ENCODE data around the gene CCL15. TPM values are rescaled to one million over a fixed set of nuclear protein-coding genes. Genes with fewer than 3 reads are reported as not detected.

CCL15 gene
- total and polyA plus RNA-seq, 2 of the 13 experiments (the other 11 are each of a cell fraction or from before 2014, with no cell fraction given) = 29.2 to 45.9 TPM

- TF ChIP-seq ZFP91 (CRISPR knock-in tag; IDR thresholded peaks at IDR 0.05; ENCODE audit: borderline replicate concordance) (no peak), RARG (CRISPR knock-in tag; IDR thresholded peaks at IDR 0.05; ENCODE audit: low read depth) (0 out of 2 replicates have a peak, but pooled peaks have one; percentile 6), ZBTB38 (CRISPR knock-in tag; IDR thresholded peaks at IDR 0.05) (no peak), ZNF232 (CRISPR knock-in tag; IDR thresholded peaks at IDR 0.05; ENCODE audit: borderline replicate concordance) (no peak), RFX1 (IDR thresholded peaks at IDR 0.05) (no peak)
- TF ChIP-seq, protein P1, sequence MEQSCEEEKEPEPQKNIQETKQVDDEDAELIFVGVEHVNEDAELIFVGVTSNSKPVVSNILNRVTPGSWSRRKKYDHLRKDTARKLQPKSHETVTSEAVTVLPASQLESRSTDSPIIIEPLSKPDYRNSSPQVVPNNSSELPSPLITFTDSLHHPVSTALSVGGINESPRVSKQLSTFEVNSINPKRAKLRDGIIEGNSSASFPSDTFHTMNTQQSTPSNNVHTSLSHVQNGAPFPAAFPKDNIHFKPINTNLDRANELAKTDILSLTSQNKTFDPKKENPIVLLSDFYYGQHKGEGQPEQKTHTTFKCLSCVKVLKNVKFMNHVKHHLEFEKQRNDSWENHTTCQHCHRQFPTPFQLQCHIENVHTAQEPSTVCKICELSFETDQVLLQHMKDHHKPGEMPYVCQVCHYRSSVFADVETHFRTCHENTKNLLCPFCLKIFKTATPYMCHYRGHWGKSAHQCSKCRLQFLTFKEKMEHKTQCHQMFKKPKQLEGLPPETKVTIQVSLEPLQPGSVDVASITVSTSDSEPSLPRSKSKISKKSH (CRISPR knock-in tag; IDR thresholded peaks at IDR 0.05; ENCODE audit: borderline replicate concordance) = no peak
These were observed at the start of gene CCL15 (continued) for GRCh38 chr17:36001110-36001771.

DNA sequence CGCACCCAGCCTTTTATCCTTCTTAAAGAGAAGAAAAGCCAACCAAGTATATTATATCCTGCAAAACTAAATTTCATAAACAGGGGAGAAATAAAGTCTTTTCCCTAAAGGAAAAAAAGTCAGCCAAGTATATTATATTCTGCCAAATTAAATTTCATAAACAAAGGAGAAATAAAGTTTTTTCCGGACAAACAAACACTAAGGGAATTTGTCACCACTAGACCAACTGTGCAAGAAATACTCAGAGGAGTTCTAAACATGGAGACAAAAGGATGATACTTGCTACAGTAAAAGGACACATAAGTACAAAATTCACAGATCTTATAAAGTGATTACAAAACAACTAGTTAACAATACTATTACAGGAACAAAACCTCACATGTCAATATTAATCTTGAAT, 48.3 kb upstream of the CCL15 start:
- no peak for TF ChIP-seq E2F5 (CRISPR knock-in tag; conservative IDR thresholded peaks at IDR 0.05)
- TF ChIP-seq ZNF337 (CRISPR knock-in tag; IDR thresholded peaks at IDR 0.05; ENCODE audit: borderline replicate concordance, low read depth) = peak; percentile 46; the same call in 1 of the 2 replicates
- TF ChIP-seq HHEX (CRISPR knock-in tag; IDR thresholded peaks at IDR 0.05) = no peak
- no peak for TF ChIP-seq KLF11 (CRISPR knock-in tag; IDR thresholded peaks at IDR 0.05)
- TF ChIP-seq ZNF235 (CRISPR knock-in tag; IDR thresholded peaks at IDR 0.05; ENCODE audit: borderline replicate concordance) = no peak
- Histone ChIP-seq H3K9ac (ENCODE audit: insufficient read depth, low read depth, low read length) (no peak overlapping the region), H3K27ac (ENCODE audit: extremely low read length, insufficient read depth, low read length) (no peak overlapping the region), H3K4me2 (ENCODE audit: low read depth, low read length) (no peak overlapping the region), H3K9me3 (ENCODE audit: low read length) (peaks cover 15% of the 10 kb centered on the region), H3K79me2 (ENCODE audit: insufficient read depth, low read length) (no peaks in the 10 kb centered on the region), H4K20me1 (ENCODE audit: insufficient read depth, low read length) (no peaks in the 10 kb centered on the region), H3K36me3 (replicated peaks in 1 of 2; ENCODE audit: control insufficient read depth in 1 of 2, insufficient read depth in 2 of 2, low read length in 2 of 2) (no peaks in the 10 kb centered on the region), H2AFZ (ENCODE audit: low read length) (no peak overlapping the region), H3K4me3 (replicated peaks in 1 of 3; ENCODE audit: insufficient read depth in 1 of 3, low read depth in 2 of 3, low read length in 3 of 3) (no peak overlapping the region), H3K27me3 (ENCODE audit: control insufficient read depth in 1 of 2, insufficient read depth in 2 of 2, low read length in 2 of 2) (no peaks in the 10 kb centered on the region; a peak in 1 of 5 replicates), H3K4me1 (ENCODE audit: insufficient read depth, low read length) (no peaks in the 10 kb centered on the region)
- no TSS peak for BruUV-seq (replicated peaks)
- ATAC-seq (no peak), DNase-seq (ENCODE audit: low spot score) (no peak), FAIRE-seq (no peak)
- CTCF ChIA-PET (ENCODE audit: low intra/inter-chr PET ratio, low total read pairs) = no interaction called here
- in situ Hi-C loops (cut with HindIII; ENCODE audit: extremely low pct_ligation_motif_present, low pct_unique_long_range_greater_than_20kb) (loop anchor here (10.0 kb wide), 1 partner anchor 55 kb away; the partner anchor contains the start of gene CCL4), intact Hi-C loops (cut with micrococcal nuclease; ENCODE audit: unreplicated experiment) (no loop called here)
- WGBS (ENCODE audit: low lambda C conversion rate) = 90% methylated on average over 2 of the region's 2 CpGs
- POLR2A ChIA-PET = no interaction called here
